Peyer's patch (tissue), 4 donors: Measurements from ENCODE around the gene NXPH1. TPM values are rescaled to one million over a fixed set of nuclear protein-coding genes. Genes with fewer than 3 reads are reported as not detected.

Source experiments
- DNase-seq, 3 donors: peaks; one replicate each; pipeline ENCODE4 v3.0.0-alpha.2; 2017 to 2019
- H3K27ac ChIP-seq, 4 donors: fragments of 200-600 bp; sonication (generic); one replicate each; pipeline ENCODE4 v1.5.1; 2016 to 2019
- H3K27me3 ChIP-seq, 2 donors: fragments of 200-600 bp; sonication (generic); one replicate each; pipeline ENCODE4 v1.5.1; 2019
- H3K36me3 ChIP-seq, 3 donors: fragments of 200-600 bp; sonication (generic); one replicate each; pipeline ENCODE4 v1.5.1; 2016 to 2019
- H3K4me1 ChIP-seq, 4 donors: fragments of 200-600 bp; sonication (generic); one replicate each; pipeline ENCODE4 v1.5.1; 2016 to 2019
- H3K4me3 ChIP-seq, 4 donors: fragments of 200-600 bp; sonication (generic); 1 replicate in 3 of 4; 2 replicates in 1 of 4; pipeline ENCODE4 v1.5.1; 2016 to 2019; ENCODE audit warnings: mild to moderate bottlenecking in 1 of 4
- H3K9me3 ChIP-seq, 4 donors: fragments of 200-600 bp; sonication (generic); one replicate each; pipeline ENCODE4 v1.5.1; 2016 to 2019; ENCODE audit warnings: mild to moderate bottlenecking in 1 of 4
- POLR2A ChIP-seq, 2 donors: fragments of 450-650 bp; IDR thresholded peaks; one replicate each; pipeline ENCODE4 v1.5.1; 2017; ENCODE audit warnings: antibody characterized with exemption in 2 of 2, mild to moderate bottlenecking in 2 of 2, moderate library complexity in 2 of 2
- total RNA-seq, 4 donors: library from RNA; depleted of rRNA; stranded (reverse); fragments of >200 nt; gene quantifications; one replicate each; pipeline ENCODE4 v1.1.0, GENCODE V29; 2016
- TF ChIP-seq, protein P1 (sequence below), 6 experiments: fragments of 450-650 bp in 4 of 6; fragments of 200-600 bp in 2 of 6; sonication (generic) in 1 of 6; IDR thresholded peaks; one replicate each; pipeline ENCODE4 v1.5.1; 2017 to 2019; ENCODE audit warnings: antibody characterized with exemption in 6 of 6, mild to moderate bottlenecking in 3 of 6, moderate library complexity in 1 of 6

The NXPH1 gene
- total RNA-seq, 4 donors from 2014 or later = not detected

GRCh38 chr7:8567626-8568025 lies 134.2 kb downstream of the NXPH1 start:
- Histone ChIP-seq H3K4me1 (no peaks in the 10 kb centered on the region), H3K9me3 (no peaks in the 10 kb centered on the region), H3K36me3 (no peaks in the 10 kb centered on the region), H3K27ac (no peak overlapping the region), H3K4me3 (no peak overlapping the region), H3K27me3 (no peaks in the 10 kb centered on the region)
- DNase-seq = no peak
- TF ChIP-seq POLR2A (IDR thresholded peaks at IDR 0.05) = no peak
- TF ChIP-seq, protein P1, sequence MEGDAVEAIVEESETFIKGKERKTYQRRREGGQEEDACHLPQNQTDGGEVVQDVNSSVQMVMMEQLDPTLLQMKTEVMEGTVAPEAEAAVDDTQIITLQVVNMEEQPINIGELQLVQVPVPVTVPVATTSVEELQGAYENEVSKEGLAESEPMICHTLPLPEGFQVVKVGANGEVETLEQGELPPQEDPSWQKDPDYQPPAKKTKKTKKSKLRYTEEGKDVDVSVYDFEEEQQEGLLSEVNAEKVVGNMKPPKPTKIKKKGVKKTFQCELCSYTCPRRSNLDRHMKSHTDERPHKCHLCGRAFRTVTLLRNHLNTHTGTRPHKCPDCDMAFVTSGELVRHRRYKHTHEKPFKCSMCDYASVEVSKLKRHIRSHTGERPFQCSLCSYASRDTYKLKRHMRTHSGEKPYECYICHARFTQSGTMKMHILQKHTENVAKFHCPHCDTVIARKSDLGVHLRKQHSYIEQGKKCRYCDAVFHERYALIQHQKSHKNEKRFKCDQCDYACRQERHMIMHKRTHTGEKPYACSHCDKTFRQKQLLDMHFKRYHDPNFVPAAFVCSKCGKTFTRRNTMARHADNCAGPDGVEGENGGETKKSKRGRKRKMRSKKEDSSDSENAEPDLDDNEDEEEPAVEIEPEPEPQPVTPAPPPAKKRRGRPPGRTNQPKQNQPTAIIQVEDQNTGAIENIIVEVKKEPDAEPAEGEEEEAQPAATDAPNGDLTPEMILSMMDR (IDR thresholded peaks at IDR 0.05) = no peak

DNA sequence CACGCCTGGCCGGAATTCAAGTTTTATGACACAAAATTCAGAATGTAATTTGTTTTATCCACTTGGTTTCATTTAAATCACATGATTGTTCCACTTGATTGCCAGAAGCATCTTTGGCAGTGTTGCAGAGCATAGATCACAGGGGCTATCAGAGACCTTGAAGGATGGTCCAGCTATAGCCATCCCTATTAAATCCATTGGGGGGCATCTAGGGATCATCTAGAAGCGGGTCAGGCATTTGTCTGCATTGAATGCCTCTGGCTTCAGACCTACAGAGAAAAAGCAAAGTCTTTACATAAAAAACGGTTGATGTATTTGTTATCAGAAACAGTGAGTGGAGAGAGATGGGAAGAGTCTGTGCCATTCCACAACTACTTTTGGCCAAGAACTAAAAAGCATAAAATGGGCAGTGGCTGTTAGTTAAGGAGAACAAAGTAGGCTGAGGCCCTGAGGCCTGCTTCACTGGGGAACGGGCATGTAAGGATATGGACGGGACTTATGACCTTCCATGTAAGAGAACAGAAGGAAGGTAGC lies 146.3 kb downstream of the NXPH1 start:
- TF ChIP-seq POLR2A (IDR thresholded peaks at IDR 0.05) = no peak
- TF ChIP-seq, protein P1 (IDR thresholded peaks at IDR 0.05) = no peak
- Histone ChIP-seq H3K27ac (no peak overlapping the region), H3K4me1 (no peaks in the 10 kb centered on the region), H3K4me3 (no peak overlapping the region), H3K27me3 (no peaks in the 10 kb centered on the region), H3K36me3 (no peaks in the 10 kb centered on the region), H3K9me3 (no peaks in the 10 kb centered on the region)
- DNase-seq = no peak

DNA sequence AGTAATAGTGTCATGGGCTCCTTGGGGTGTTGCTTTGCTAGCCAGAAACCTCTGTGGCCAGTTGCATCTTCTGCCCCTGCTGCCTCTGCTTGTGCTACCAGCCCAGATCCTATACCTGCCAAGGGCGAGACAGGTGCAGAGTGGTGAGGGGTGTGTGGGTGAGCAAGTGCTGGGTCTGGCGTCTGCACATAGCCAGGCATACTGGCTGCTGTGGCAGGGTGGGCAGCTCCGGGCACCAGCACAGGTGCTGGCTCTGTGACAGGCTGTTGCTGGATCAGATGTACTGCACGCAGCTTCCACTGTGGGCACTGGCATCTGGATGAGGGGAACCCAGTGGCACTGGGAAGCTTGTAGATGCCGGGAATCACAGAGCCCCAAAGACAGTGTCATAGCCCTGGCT lies 148.4 kb downstream of the NXPH1 start:
- Histone ChIP-seq H3K4me3 (no peak overlapping the region), H3K27me3 (no peaks in the 10 kb centered on the region), H3K9me3 (no peaks in the 10 kb centered on the region), H3K36me3 (no peaks in the 10 kb centered on the region), H3K4me1 (no peaks in the 10 kb centered on the region), H3K27ac (no peak overlapping the region)
- TF ChIP-seq, protein P1 (IDR thresholded peaks at IDR 0.05) = no peak
- no peak for TF ChIP-seq POLR2A (IDR thresholded peaks at IDR 0.05)
- DNase-seq = no peak

- TF ChIP-seq POLR2A (IDR thresholded peaks at IDR 0.05) = no peak
- TF ChIP-seq, protein P1 (IDR thresholded peaks at IDR 0.05) = no peak
- no peak for DNase-seq
- Histone ChIP-seq H3K4me3 (no peak overlapping the region), H3K4me1 (no peaks in the 10 kb centered on the region), H3K27ac (no peak overlapping the region), H3K9me3 (no peaks in the 10 kb centered on the region), H3K27me3 (no peaks in the 10 kb centered on the region), H3K36me3 (no peaks in the 10 kb centered on the region)
Observed at GRCh38 chr7:8582728-8583127, 149.3 kb downstream of the NXPH1 start.

- Histone ChIP-seq H3K27me3 (no peaks in the 10 kb centered on the region), H3K36me3 (no peaks in the 10 kb centered on the region), H3K27ac (no peak overlapping the region), H3K9me3 (no peaks in the 10 kb centered on the region), H3K4me1 (no peaks in the 10 kb centered on the region), H3K4me3 (no peak overlapping the region)
- no peak for DNase-seq
- TF ChIP-seq, protein P1 (IDR thresholded peaks at IDR 0.05) = no peak
- no peak for TF ChIP-seq POLR2A (IDR thresholded peaks at IDR 0.05)
Observed at GRCh38 chr7:8585591-8585990, 152.2 kb downstream of the NXPH1 start.

- no peaks in the 10 kb centered on the region for H3K4me1 ChIP-seq
Observed at GRCh38 chr7:8590225-8590624, 156.8 kb downstream of the NXPH1 start.

More at GRCh38 chr7:8590225-8590624, 156.8 kb downstream of the NXPH1 start:
- Histone ChIP-seq H3K27ac (no peak overlapping the region), H3K9me3 (no peaks in the 10 kb centered on the region), H3K27me3 (no peaks in the 10 kb centered on the region), H3K36me3 (no peaks in the 10 kb centered on the region), H3K4me3 (no peak overlapping the region)
- TF ChIP-seq, protein P1 (IDR thresholded peaks at IDR 0.05) = no peak
- TF ChIP-seq POLR2A (IDR thresholded peaks at IDR 0.05) = no peak
- no peak for DNase-seq
